K562 (cell line): ENCODE data around the gene VSIG10L. TPM values are rescaled to one million over a fixed set of nuclear protein-coding genes. Genes with fewer than 3 reads are reported as not detected.

ENCODE experiments used
- HOMEZ ChIP-seq: fragments of 250-450 bp; sonication (Bioruptor Pico); IDR thresholded peaks from 2 replicates; pipeline ENCODE4 v1.4.0; 2020; ENCODE audit warnings: mild to moderate bottlenecking, moderate library complexity
- KAT2B ChIP-seq: IDR thresholded peaks from one replicate; pipeline ENCODE4 v1.6.1; 2012; ENCODE audit warnings: low read depth, mild to moderate bottlenecking, control low read depth, inconsistent platforms, low read length, moderate library complexity
- MLX ChIP-seq, 2 experiments: fragments of 450-650 bp in 1 of 2; sonication (generic) in 1 of 2; formaldehyde crosslinking; conservative IDR thresholded peaks; 2 replicates each; pipeline versions ENCODE4 v1.4.0 to v1.8.1; 2020 to 2022; ENCODE audit warnings: mild to moderate bottlenecking in 1 of 2, missing genetic modification reagents in 1 of 2
- NR2C2 ChIP-seq, 2 experiments: fragments of 200-800 bp in 1 of 2; sonication (Bioruptor generic) in 1 of 2; sonication (generic) in 1 of 2; formaldehyde crosslinking in 1 of 2; IDR thresholded peaks; 2 replicates each; pipeline versions ENCODE4 v1.6.1 to v1.8.0; 2016 to 2022; ENCODE audit warnings: mild to moderate bottlenecking in 1 of 2, missing compliant biosample characterization in 1 of 2, missing genetic modification characterization in 1 of 2, missing genetic modification reagents in 1 of 2
- RNF219 ChIP-seq: fragments of 250-450 bp; sonication (Bioruptor Pico); IDR thresholded peaks from 2 replicates; pipeline ENCODE4 v1.5.0; 2022; ENCODE audit warnings: mild to moderate bottlenecking
- XRCC5 ChIP-seq: fragments of 200-400 bp; formaldehyde crosslinking; IDR thresholded peaks from 2 replicates; pipeline ENCODE4 v1.6.1; 2017; ENCODE audit warnings: low read depth, mild to moderate bottlenecking, low read length
- ZNF586 ChIP-seq: fragments of 450-650 bp; formaldehyde crosslinking; conservative IDR thresholded peaks from 2 replicates; pipeline ENCODE4 v1.4.0; 2020; ENCODE audit warnings: mild to moderate bottlenecking, moderate library complexity
- ZNF699 ChIP-seq: fragments of 250-450 bp; sonication (Bioruptor Pico); IDR thresholded peaks from 2 replicates; pipeline ENCODE4 v1.8.0; 2021; ENCODE audit warnings: mild to moderate bottlenecking, moderate library complexity; ENCODE audit not compliant: insufficient replicate concordance
- polyA plus RNA-seq, 8 experiments: library from polyadenylated mRNA; depleted of rRNA in 4 of 8; stranded (reverse) in 5 of 8; unstranded in 3 of 8; fragments of >200 nt; fragmentation: Nextera tagmentation in 2 of 8; fragmentation: Illumina TruSeq in 1 of 8; extraction: Ambion mirVana in 2 of 8; extraction: Trizol in 1 of 8; gene quantifications; 2 replicates each; pipeline versions ENCODE4 v1.2.1 to v1.2.3, GENCODE V29; 2011 to 2014; ENCODE audit warnings: inconsistent platforms in 1 of 8, missing spikeins in 1 of 8
- total RNA-seq, 7 experiments: library from RNA; depleted of rRNA in 6 of 7; stranded (reverse); fragments of >200 nt in 6 of 7; fragmentation: Illumina TruSeq in 2 of 7; extraction: Trizol in 2 of 7; gene quantifications; 2 replicates each; pipeline versions ENCODE4 v1.2.1 to v1.2.3, GENCODE V29; 2011 to 2021; ENCODE audit warnings: low replicate concordance in 1 of 7

The VSIG10L gene
- total and polyA plus RNA-seq, 9 of the 15 experiments (the other 6 are each of a cell fraction or from before 2014, with no cell fraction given) = 1.1 to 7.6 (median 2.2) TPM

GRCh38 chr19:51352783-51353360 is 10.9 kb upstream of the VSIG10L start (continued):
- TF ChIP-seq RNF219 (CRISPR knock-in tag) (no peak), MLX (CRISPR knock-in tag; conservative IDR thresholded peaks at IDR 0.05) (no peak), KAT2B (no peak), HOMEZ (no peak), ZNF586 (no peak), XRCC5 (no peak), ZNF699 (CRISPR knock-in tag) (no peak), NR2C2 (CRISPR knock-in tag; IDR thresholded peaks at IDR 0.05) (no peak), NR2C2 (tag; IDR thresholded peaks at IDR 0.05) (no peak)
